ENCODE measurements around the gene TCHP.
A peak's percentile ranks its signal among the peaks of the same experiment; 100 is the strongest.

Gene TCHP

DNA sequence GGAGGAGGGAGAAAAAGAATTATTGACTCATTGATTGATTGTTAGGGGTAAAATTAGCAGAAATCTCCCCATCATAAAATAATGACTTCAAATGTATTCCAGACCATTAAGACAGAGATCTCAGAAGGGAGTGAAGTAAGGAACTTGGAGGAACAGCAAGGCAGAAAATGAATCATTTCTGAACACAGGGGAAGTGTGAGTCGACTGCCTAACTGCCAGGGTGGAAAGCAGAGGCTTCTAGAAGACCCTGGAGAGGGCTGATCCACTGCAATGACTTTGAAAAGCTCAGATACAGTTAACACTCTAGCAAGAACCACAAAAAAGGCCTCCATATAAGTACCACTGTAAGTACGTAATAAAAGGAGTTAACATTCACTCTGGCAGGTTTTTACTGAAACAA, 29.4 kb upstream of the TCHP start:
- FAIRE-seq (no peak), DNase-seq (ENCODE audit: insufficient read length) (no peak)
- no peak for TF ChIP-seq POLR2A (IDR thresholded peaks at IDR 0.05; ENCODE audit: low read depth, low read length)
- TF ChIP-seq POLR2AphosphoS5 (IDR thresholded peaks at IDR 0.05; ENCODE audit: low read depth, low read length) = no peak
- TF ChIP-seq TAF1 (IDR thresholded peaks at IDR 0.05; ENCODE audit: borderline replicate concordance, low read depth, low read length) = no peak

DNA sequence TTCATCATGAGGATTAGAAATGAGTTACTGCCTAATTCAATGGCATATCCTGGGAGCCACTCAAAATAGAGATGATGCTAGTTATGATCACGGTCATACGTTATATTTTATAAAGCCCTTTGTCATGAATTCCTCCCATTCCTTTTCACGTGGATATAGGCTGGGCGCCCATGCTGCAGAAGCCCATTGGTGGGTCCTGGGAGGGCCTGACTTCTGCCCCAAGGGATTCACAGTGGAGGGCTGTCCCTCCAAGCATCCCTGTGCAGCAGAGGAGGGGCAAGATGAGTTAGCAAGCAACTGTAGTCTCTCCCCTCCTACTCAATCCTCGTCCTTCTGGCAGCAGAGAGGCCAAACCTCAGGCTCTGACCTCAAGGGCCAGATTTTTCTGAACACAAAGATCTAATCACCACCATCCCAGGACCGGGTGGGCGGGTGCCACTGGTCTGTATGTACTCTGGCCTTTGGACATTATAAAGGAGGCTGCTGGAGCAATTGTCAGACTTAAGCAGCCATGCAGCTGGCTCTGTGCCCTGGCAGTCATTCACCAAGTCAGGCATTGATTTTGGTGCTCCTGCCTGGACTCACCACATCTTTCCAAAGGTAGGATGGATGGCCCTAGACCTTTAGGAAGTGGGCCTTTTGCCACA, 28.3 kb upstream of the TCHP start:
- DNase-seq (ENCODE audit: insufficient read length) (no peak), FAIRE-seq (no peak)
- TF ChIP-seq TAF1 (IDR thresholded peaks at IDR 0.05; ENCODE audit: borderline replicate concordance, low read depth, low read length) = no peak
- TF ChIP-seq POLR2A (IDR thresholded peaks at IDR 0.05; ENCODE audit: low read depth, low read length) = no peak
- TF ChIP-seq POLR2AphosphoS5 (IDR thresholded peaks at IDR 0.05; ENCODE audit: low read depth, low read length) = no peak

DNA sequence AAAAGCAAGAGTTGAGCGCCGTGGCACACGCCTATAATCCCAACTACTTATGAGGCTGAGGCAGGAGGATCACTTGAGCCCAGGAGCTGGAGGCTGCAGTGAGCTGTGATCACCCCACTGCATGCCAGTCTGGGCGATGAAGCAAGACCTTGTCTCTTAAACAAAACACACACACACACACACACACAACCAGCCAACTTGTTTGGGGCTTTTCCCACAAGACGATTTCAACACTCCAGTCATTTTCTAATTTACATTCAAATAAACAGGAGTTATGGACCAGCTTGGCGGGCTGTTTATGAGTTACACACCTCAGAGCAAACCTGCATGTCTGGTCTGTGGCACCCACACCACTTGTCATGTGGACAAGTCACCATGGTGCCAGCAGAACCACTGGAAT, 26.4 kb upstream of the TCHP start:
- no peak for FAIRE-seq
- DNase-seq (ENCODE audit: insufficient read length) = no peak
- no peak for TF ChIP-seq POLR2A (IDR thresholded peaks at IDR 0.05; ENCODE audit: low read depth, low read length)

- FAIRE-seq (no peak), DNase-seq (ENCODE audit: insufficient read length) (no peak)
- TF ChIP-seq TAF1 (IDR thresholded peaks at IDR 0.05; ENCODE audit: borderline replicate concordance, low read depth, low read length) = no peak
- TF ChIP-seq POLR2A (IDR thresholded peaks at IDR 0.05; ENCODE audit: low read depth, low read length) = no peak
- no peak for TF ChIP-seq POLR2AphosphoS5 (IDR thresholded peaks at IDR 0.05; ENCODE audit: low read depth, low read length)
Observed at GRCh38 chr12:109875572-109876131, 24.4 kb upstream of the TCHP start.

GRCh38 chr12:109876406-109876805, 23.7 kb upstream of the TCHP start:
- FAIRE-seq = no peak
- DNase-seq (ENCODE audit: insufficient read length) = no peak

DNA sequence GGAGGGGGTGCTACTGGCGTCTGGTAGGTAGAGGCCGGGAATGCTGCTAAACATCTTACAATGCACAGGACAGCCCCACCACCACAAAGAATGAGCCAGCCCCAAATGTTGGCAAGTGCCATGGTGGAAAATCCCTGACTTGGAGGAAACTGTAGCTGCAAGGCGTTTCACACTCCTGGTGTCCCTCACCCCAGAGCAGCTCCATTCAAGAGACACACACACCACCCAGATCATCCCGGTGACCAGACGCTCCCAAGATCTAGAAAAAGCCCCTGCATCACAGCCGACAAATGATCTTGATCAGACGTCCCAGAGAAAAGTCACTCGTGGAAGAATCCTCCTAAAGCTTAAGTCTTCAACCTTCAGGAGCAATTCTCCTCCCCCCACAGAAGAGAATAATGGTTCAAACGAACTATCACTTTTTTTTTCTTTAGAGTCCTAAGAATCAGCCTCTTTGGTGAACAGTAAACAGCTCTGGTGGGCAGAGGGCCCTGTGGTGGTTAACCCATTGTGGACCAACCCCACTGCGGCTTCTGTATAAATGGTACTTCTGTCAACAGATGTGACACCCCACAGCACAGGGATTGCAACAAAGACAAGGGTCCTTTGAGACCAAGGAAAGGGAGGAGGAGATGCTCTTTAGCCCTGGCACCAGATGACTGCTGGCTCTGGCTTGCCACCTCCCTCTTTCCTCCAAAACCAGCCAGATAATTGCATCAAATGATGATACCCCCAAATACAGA, 22.4 kb upstream of the TCHP start:
- TF ChIP-seq POLR2A (IDR thresholded peaks at IDR 0.05; ENCODE audit: low read depth, low read length) (no peak), TAF1 (IDR thresholded peaks at IDR 0.05; ENCODE audit: borderline replicate concordance, low read depth, low read length) (no peak), POLR2AphosphoS5 (IDR thresholded peaks at IDR 0.05; ENCODE audit: low read depth, low read length) (no peak)
- FAIRE-seq = no peak
- DNase-seq (ENCODE audit: insufficient read length) = no peak

More at GRCh38 chr12:109876406-109876805, 23.7 kb upstream of the TCHP start:
- no peak for TF ChIP-seq TAF1 (IDR thresholded peaks at IDR 0.05; ENCODE audit: borderline replicate concordance, low read depth, low read length)
- no peak for TF ChIP-seq POLR2AphosphoS5 (IDR thresholded peaks at IDR 0.05; ENCODE audit: low read depth, low read length)
- TF ChIP-seq POLR2A (IDR thresholded peaks at IDR 0.05; ENCODE audit: low read depth, low read length) = no peak

- TF ChIP-seq POLR2AphosphoS5 (IDR thresholded peaks at IDR 0.05; ENCODE audit: low read depth, low read length) (no peak), TAF1 (IDR thresholded peaks at IDR 0.05; ENCODE audit: borderline replicate concordance, low read depth, low read length) (no peak), POLR2A (IDR thresholded peaks at IDR 0.05; ENCODE audit: low read depth, low read length) (no peak)
- no peak for FAIRE-seq
- no peak for DNase-seq (ENCODE audit: insufficient read length)
Observed at GRCh38 chr12:109878247-109878625, 21.8 kb upstream of the TCHP start.

DNA sequence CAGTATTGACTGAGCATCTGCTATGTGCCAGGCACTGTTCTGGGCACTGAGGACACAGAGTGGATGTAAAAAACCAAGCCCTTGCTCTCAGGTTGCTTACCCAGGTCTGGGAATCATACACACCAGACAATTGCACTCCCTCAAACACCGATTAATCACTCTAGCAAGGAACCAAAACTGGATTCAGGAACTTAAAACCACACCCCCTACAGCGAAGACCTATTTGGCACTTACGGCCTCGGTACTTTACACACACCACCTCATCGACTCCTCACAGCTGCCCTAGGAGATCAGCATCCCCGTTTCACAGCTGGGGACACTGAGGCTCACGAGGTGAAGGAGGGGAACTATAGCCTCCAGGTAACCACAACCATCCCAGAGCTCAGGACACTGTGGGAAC, 21.3 kb upstream of the TCHP start:
- DNase-seq (ENCODE audit: insufficient read length) = no peak
- no peak for FAIRE-seq
- TF ChIP-seq TAF1 (IDR thresholded peaks at IDR 0.05; ENCODE audit: borderline replicate concordance, low read depth, low read length) (no peak), POLR2AphosphoS5 (IDR thresholded peaks at IDR 0.05; ENCODE audit: low read depth, low read length) (no peak), POLR2A (IDR thresholded peaks at IDR 0.05; ENCODE audit: low read depth, low read length) (no peak)

DNA sequence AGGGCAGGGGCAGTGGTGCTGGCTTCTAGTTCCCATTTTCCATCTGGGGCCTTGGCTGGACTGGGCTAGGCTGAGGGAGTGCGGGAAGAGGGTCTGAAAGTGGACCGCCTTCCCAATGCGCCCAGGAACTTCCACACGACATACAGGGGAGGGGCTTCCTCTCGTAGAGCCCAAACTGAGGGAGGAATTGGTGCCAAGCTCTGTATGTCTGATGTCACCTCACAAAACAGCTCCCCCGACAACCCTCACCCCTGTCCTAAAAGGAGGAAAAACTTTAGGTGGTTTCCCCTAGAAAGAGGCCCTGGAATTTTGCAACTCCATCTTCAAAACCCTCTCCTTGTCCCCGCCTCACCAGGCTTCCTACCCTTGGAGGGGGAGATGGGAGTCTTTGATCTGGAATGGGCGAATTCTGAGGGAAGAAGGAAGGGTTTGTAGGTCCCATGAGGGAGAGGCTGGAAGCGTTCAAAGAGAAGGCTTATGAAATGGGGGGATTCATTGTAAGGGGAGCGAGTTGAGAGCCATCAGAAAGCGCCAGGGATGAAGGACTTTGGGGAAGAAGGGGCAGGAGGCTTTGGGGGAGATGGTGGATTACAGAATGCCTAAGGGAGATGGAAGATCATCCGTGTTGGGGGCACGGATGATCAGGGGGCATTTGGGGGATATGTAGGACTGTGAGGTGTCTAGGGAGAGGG, 20.6 kb upstream of the TCHP start:
- DNase-seq (ENCODE audit: insufficient read length) = no peak
- FAIRE-seq = no peak
- TF ChIP-seq POLR2AphosphoS5 (IDR thresholded peaks at IDR 0.05; ENCODE audit: low read depth, low read length) (no peak), TAF1 (IDR thresholded peaks at IDR 0.05; ENCODE audit: borderline replicate concordance, low read depth, low read length) (no peak), POLR2A (IDR thresholded peaks at IDR 0.05; ENCODE audit: low read depth, low read length) (no peak)

GRCh38 chr12:109880043-109880931, 19.8 kb upstream of the TCHP start, which contains the start of gene GLTP:
GLTP (minus strand) TSS chr12:109880541; CDS start chr12:109880374, 167 bp downstream.
- TF ChIP-seq TAF1 (IDR thresholded peaks at IDR 0.05; ENCODE audit: borderline replicate concordance, low read depth, low read length) = no peak
- TF ChIP-seq POLR2A (IDR thresholded peaks at IDR 0.05; ENCODE audit: low read depth, low read length) = peak; percentile 20; the same call in 1 of the 2 replicates
- no peak for TF ChIP-seq POLR2AphosphoS5 (IDR thresholded peaks at IDR 0.05; ENCODE audit: low read depth, low read length)
- FAIRE-seq (peak; percentile 88), DNase-seq (ENCODE audit: insufficient read length) (peak; percentile 97)

DNA sequence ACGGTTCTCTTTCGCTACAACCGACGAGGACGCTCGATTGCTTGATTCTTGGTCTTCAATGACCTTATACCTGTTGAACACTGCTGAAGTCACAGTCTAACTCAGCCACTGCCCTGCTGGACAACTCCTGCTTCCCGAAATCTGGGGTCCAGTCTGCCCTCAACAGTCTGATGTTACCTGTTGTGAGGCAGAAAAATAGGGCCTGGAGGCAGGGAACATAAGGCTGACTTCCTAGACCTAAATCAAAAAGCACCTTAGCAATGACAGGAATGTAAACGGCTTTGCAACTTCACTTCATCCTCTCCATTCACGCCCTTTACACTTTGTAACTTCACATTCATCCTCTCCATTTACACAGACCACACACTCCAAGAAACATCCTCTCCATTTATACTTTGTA, 19.1 kb upstream of the TCHP start:
- no peak for DNase-seq (ENCODE audit: insufficient read length)
- TF ChIP-seq TAF1 (IDR thresholded peaks at IDR 0.05; ENCODE audit: borderline replicate concordance, low read depth, low read length) (no peak), POLR2A (IDR thresholded peaks at IDR 0.05; ENCODE audit: low read depth, low read length) (no peak), POLR2AphosphoS5 (IDR thresholded peaks at IDR 0.05; ENCODE audit: low read depth, low read length) (no peak)
- no peak for FAIRE-seq

Data from GM12892 (cell line).